COLO829 (cell line): Measurements from ENCODE around the gene PRL.

Experiments used
- DNase-seq: peaks from one replicate; pipeline ENCODE4 v3.0.0; 2012; ENCODE audit warnings: low spot score

PRL gene

DNA sequence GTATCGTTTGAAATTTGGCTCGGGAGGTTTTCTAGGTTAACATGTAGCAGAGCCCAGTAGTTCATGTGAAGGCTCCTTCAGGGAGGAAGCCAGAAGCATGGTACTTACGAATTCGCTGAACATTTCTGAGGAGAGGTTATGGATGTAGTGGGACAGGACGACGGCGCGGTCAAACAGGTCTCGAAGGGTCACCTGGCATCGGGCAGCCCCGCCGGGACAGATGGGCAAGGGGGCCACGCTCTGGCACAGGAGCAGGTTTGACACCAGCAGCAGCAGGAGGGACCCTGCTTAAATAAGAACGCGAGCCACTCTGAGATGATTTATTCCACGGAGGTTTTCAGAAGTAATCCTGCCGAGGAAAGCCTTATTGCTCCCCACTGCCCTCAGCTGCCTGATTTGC is 2.5 kb downstream of the PRL start:
- DNase-seq, result no peak

DNA sequence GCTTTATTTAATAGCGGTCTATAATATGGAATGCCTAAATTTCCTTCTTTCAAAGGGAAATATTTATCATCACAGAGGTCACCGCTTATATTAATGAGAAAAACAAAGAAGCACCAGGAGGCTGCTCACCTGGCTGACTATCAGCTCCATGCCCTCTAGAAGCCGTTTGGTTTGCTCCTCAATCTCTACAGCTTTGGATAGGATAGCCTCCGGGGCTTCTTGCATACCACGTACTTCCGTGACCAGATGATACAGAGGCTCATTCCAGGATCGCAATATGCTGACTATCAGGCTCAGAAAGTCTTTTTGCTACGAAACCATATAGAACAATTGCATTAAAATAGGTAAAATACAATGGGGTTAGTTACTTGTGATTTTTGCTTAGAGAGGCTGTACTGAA is 6.8 kb downstream of the PRL start:
- no peak for DNase-seq

DNA sequence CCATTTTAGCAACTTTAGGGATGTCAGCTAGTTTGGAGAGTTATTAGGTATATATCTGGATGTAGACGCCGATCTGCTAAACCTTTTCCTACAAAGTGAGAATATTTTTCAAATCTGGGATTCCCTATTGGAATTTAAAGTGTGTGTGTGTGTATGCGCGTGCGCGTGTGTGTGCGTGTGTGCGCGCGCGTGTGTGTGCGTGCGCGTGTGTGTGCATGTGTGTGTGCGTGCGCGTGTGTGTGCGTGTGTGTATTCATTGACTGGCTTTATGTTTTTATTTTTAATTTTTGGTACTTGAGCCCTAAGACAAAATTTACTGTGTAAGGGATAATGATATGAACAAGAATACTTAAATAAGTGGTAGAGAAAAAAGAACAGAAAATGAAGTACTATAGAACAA is 8.1 kb downstream of the PRL start:
- DNase-seq, result no peak

DNA sequence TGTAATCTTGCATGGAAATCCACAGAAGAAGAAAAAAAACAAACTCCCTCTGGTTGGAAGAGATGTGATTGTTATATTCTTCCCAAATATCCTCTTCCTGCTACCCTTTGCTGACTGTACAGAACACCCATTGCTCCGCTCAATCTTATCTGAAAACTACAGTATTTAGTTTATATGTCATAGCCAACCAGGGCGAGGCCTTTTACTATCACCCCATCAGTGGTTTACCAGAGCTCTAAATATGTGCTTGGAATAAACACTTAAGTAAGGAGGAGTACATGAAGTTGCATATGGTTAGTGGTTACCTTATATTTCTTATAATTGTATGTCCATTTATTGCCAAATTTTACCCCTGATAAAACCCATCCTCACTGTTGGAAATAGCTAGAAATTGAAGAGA is 12.2 kb downstream of the PRL start:
- no peak for DNase-seq

DNA sequence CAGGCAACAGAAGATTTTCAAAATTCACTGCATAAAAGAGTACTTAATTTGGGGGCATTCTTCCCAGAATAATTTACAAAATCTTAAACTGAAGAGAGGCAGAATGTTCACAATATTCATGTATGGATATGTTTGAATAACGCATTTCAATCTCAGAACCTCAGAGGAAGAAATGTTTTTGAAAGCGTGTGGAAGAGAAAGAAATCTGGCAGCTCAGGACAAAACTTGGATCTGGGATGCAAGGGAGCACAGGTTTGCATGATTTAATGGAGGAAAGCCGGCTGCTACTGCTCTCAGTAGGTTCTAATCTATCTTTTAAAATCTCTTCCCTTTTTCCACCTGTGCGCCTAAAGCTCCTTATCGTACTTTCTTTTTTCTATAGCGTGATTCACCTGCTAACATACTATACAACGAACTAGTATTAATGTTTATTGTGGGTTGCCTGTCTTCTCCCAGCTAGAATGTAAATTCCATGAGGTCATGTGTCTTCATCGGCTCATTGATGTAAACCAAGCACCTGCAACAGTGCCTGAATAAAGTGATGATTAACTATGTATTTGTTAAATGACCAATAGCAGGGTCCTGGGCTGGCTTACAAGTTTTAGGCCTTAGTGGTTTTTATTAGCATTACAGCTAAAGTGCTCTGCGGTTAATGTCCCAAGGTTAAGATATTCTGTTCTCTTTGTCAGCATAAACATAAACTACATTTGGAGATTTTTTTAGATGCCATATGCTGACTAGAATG is 15.3 kb downstream of the PRL start:
- DNase-seq, result no peak

DNA sequence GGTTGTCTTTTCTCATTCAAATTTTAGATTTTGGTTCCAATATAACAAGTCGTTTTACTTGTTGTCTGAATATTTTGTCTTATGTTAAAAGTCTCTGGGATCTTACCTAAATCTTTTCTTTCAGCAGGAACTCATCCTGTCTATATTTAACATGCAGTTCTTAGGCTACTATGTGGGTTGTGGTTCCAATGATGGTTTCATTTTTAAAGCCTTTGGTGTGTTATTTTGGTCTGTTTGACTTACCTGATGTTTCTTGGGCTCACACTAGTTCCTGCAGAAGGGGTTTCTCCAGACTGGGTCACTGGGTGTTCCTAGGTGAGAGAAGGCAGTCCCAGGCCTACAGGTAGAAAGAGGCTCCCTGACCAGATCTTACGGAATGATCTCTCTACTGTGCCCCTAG is 17.4 kb downstream of the PRL start:
- DNase-seq, result no peak

DNA sequence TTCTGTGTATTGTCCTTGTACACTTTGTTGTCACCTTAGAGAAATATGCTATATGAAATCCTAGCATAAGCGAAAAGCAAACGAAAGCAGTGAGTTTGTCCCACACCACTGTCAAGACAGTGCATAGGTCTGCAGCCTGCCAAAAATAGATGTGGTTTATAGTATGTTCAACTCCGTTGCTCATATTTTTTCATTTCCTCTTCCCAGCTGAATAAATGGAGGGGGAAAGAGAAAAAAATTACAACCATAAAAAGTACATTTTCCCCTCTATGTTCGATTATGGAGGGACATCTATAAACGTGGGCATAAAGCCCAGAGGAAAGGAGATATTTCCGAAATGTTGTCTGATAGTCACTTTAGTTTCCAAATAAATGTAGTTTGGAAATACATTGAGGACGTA is 25.8 kb downstream of the PRL start:
- no peak for DNase-seq

DNA sequence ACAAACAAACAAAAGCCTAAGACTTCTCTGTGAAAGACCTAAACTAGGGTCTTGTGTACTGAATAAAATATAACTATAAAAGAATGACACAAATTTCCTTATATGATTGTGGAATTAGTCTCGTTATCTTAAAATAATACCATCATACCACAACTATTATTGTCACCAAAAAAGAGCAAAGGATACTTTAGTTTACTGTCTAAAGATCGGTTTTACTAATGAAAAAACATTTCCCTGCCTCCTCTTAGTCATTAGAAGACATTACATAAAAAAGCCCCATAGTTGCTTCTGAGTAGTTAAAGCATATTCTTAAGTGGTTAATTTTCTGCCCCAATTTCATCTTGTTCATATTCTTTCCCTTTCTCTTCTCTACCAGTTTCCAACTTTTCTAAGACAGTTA is 33.1 kb downstream of the PRL start:
- no peak for DNase-seq

DNA sequence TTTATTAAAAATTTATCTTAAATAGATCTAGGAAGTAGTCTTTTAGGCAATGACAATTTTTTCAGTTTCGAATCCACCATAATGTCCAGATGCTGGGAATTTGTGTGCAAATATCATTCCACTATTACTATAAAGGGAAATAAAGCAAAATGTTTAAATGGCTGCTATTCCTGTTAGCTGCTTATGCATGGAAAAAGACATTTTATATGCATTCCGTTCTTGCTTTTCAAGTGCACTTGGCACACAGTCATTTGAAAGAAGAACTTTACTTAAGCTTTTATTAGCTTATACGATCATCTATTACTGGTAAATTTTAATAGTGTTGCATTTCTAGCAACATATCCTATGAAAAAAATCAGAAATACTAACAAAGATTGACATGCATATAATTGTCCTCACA is 42.0 kb downstream of the PRL start:
- DNase-seq, result no peak

DNA sequence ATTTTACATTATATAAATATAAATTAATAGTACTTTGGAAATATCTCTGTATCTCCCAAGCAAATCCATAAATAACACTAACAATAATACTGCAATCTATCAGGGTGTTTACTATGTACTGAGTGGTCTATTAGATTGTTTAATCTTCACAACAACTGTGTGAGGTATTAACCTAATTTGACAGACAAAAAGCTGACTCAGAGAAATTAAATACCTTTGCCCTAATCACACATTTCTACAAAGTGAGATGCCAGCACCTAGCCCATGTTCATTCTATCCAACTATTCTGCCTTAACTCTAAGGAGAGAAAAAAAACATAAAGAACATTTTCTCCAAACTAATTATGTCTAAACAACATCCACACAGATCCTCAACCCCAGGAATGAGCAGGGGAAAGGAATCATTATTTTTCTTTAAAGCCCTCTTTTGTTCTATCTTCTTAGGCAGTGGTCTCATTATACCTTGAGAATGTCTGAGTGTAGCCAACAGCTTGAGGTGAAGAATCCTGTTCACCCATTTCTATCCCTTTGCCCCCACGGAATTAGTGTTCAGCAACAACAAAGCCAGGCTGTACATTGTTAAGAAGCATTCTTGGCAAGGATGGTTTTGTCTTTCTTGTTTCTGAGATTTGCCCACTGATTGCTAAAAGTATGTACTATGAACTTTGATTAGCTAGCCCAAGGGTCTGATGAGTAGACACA is 42.7 kb downstream of the PRL start:
- DNase-seq, result no peak

DNA sequence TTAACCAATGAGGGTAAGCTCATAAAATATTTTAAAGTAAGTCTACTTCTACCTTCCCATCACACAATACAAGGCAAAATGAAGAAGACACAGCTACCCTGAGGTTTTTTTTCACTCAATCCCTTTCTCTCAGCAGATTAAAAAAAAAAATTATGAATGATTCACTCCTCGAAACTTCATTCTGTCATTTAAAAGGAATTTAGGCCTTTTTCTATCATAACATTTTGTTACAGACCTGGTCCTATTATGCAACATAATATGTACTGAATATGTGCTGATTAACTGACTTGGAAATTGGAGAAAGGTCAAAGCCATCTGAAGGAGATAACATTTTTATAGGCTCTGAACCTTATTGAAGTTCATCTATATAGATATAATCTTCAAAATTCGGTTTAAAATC is 45.5 kb downstream of the PRL start:
- DNase-seq, result no peak

DNA sequence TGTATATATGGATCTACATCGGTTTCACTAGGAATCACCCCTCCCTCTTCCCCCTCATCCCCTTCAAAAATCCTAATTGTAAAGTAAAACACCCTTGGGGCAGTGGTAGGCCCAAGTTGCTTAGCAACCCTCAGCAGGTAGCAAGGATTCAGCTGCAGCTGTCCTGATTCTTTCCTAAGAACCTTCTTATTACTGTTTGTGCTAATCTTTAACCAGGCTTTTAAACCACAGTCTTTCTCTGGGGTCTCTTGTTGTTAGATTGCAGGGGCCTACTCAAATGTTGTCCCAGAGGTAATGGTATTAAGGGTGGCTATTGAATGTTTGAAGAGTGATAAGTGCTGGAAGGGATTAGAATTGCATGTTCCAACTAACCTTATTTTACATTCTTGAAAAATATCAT is 46.4 kb downstream of the PRL start:
- no peak for DNase-seq

DNA sequence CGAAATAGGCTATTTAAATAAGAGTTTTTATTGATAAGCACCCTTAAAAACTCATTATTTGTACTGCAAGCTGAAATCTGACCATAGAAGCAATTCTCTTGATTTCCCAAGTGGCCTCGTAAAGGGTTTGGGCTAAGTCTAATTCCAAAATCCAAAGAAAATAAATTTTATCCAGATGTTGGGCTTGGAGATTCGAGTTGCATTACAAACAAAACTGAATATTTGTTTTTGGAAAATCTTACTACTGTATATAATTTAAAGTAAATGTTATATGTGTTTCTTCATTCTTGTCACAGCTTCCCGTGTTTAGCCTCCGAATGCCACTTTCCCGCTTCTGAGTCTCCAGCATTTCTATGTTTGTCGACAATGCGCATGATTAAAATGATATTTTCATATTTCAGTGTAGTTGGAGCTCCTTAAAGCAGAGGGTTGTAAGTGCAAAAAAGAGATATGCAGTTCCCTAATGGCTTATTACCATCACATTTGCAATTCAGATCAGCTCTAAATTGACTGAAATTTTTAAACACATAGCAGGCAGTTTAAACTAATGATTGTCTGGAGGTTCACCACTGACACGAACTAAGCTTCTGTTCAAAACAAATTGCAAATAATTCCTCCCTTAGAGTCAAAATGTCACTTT is 47.0 kb downstream of the PRL start:
- DNase-seq, result no peak

DNA sequence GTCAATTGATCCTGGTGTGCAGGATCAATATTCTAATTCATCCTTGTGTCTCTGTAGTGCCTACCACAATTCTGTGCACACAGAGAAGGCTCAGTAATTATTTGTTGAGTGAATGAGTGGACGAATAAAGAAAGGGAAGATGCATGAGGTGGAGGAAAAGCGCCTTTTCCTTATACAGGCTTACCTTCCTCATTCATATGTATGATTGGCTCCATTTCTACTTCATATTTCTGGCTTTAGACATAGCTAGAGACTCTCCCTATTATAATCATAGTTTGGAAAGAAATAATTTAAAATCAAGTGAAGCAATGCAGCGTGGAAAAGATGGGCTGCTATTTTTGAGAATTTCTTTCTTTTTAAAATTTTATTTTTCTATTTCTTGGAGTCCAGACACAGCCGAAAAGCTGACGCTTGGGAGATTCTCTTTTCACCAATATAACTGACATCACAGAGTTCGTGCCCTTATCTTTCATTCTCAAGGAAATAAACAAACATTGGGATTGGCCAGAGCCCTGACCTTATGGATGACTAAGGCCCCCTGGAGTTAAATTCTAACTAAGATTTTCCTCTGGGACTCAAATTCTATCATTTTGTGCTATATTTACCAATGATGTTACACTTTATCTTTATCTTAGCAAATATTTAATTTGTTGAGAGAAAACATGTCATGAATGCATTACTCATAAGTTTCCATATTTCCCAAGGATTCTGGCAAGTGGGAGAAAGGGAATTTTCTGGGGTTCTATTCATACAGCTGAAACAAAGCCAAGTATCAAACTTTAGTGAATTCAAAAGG is 48.1 kb downstream of the PRL start:
- DNase-seq, result no peak

DNA sequence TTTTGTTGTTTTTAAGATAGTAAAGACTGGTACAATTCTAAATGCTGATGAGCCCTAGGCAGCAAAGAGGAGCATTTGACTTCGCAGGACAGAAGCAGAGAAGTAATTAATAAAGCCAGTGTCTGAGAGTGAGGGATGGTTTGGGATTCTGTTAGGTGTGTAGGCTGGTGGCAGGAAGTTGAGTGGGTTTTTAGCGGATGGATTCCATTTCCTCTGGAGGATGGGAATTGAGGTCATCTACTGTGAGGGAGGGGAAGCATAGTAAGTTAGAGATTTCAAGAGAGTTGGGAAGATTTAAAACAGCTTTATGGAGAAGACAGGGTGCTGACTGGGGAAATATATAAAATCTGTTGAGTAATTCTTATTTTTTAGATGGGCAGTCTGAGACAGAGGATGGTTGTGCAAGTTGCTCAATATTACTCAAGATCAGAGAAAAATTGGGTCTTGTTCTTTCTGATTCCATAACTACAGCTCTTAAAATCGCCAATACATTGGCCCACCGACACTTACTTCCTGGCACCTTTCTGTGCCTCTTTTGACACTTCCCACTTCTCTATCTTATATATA is 48.8 kb downstream of the PRL start:
- DNase-seq, result no peak

DNA sequence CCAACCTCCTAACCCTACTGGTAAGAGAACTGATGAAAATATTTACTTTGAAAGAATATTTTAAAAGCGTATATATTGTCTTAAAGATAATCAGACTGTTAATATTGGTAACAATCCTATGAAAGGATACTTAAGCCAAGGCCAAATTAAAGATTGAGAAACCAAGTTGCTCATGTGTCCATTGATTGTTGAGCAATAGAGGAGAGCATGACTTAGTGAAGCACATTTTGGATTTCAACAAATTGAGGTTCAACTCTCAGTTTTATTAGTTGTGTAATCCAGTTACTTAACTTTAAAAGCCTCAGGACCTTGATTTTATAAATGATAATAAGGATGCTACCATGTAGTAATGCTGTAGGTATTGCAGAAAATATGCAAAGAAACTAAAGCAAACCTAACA is 56.8 kb downstream of the PRL start:
- no peak for DNase-seq

DNA sequence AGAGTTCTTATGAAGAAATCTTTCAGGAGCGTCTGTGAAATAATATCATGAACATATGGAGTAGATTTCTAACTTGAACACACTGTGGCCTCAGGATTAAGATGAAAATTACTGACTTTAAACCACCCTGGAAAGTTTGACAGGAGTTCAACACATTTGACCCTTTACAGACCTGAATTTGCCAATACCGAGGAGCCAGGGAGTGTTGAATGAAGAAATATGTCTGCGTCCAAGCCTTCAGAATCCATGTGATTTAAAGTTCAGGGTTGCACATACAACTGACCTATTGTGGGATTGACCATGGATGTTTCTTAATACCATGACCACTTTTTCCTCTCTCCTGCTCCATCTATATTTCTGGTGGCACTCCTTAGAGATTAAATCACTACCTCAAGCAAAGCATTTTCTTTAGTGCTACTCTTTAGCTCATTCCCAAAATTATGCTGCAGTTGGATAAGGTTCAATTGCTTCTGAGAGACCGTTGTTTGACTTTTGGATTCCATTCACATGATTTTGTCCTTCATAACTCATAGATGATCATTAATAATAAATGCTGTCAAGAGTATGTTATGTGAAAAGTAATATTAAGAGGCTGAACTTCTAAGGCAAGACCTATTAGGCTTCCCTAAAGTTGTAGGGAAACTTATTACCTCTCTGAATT is 57.4 kb downstream of the PRL start:
- no peak for DNase-seq

DNA sequence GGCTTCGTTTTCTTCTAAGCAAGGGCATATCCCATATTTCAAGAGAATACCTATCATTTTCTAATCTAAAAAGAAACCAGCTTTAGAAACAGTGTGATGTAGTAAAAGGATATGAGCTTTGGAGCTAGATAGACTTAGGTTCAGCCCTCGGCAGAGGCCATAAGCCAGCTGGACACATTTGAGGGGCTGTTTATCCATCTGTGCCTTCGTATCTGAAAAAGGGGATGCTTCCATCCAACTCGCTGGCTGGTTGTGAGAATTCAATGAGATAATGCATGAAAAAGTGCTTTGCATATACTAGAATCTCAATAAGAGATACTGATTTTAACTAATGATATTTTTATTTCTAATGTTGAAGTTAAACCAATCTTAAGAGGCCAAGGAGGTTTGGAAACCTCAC is 58.0 kb downstream of the PRL start:
- DNase-seq, result no peak

DNA sequence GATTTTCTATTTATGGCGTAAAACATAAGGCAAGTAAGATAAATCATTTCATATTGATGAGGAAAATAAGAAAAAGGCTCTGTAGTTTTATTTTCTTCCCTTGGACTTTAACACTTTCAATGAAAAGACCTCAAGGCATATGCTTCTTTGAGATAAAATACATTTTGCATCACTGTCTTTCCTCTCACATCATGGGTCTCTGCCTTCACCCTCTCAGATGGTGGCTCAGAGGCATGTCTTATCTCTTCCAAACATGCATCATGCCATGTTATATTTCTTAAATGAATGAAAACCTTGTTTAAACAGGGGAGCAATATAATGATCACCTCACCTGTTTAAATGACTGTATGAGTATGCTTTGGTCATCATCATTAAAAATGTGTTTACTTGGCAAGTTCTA is 59.3 kb downstream of the PRL start:
- DNase-seq, result no peak
